ENCODE data around the gene CEP120.

DNA sequence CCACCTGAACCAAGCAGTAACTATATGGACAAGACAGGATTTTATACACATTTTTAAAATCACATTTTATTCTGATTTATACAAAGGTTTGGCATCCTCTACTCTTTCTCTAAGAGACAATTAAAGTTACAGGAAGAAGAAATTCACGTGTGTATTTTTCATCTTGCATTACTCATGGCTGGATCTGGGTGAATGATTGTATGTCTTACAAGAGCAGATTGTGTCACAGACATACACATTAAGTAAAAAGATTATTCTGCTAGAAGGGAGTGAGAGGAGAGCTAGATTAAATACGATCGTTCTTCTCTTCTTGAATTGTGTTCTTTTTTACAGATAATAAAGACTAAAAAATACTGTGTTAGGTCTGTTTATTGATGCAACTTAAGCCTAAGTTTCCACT, 20.8 kb upstream of the CEP120 start:
- TF ChIP-seq, protein P1, sequence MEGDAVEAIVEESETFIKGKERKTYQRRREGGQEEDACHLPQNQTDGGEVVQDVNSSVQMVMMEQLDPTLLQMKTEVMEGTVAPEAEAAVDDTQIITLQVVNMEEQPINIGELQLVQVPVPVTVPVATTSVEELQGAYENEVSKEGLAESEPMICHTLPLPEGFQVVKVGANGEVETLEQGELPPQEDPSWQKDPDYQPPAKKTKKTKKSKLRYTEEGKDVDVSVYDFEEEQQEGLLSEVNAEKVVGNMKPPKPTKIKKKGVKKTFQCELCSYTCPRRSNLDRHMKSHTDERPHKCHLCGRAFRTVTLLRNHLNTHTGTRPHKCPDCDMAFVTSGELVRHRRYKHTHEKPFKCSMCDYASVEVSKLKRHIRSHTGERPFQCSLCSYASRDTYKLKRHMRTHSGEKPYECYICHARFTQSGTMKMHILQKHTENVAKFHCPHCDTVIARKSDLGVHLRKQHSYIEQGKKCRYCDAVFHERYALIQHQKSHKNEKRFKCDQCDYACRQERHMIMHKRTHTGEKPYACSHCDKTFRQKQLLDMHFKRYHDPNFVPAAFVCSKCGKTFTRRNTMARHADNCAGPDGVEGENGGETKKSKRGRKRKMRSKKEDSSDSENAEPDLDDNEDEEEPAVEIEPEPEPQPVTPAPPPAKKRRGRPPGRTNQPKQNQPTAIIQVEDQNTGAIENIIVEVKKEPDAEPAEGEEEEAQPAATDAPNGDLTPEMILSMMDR (IDR thresholded peaks at IDR 0.05 in 4 of 5, conservative IDR thresholded peaks at IDR 0.05 in 1 of 5), result no peak
- TF ChIP-seq POLR2A (IDR thresholded peaks at IDR 0.05), result no peak

Data from gastrocnemius medialis (tissue), 4 donors.